DND-41 (cell line): Measurements from ENCODE around the gene GNS.
A peak's percentile ranks its signal among the peaks of the same experiment; 100 is the strongest.

Experiments used
- ATAC-seq: fragments of 200-7000 bp; cut with Tn5 transposase; 3 replicates; pipeline ENCODE4 v1.9.1; 2021; ENCODE audit warnings: low read depth; ENCODE audit not compliant: insufficient read depth
- DNase-seq: peaks from one replicate; pipeline ENCODE4 v3.0.0-alpha.2; 2020
- H2AFZ ChIP-seq: 2 replicates; pipeline ENCODE4 v1.6.0; 2012; ENCODE audit warnings: low read depth, low read length
- H3K27ac ChIP-seq: 2 replicates; pipeline ENCODE4 v1.5.1; 2012; ENCODE audit warnings: low read length, inconsistent platforms
- H3K27me3 ChIP-seq: fragments of 200-600 bp; sonication (generic); 2 replicates; pipeline ENCODE4 v1.6.0; 2012; ENCODE audit warnings: low read length, mild to moderate bottlenecking, inconsistent platforms; ENCODE audit not compliant: insufficient read depth, poor library complexity
- H3K36me3 ChIP-seq: 2 replicates; pipeline ENCODE4 v1.5.1; 2012; ENCODE audit warnings: low read length, inconsistent platforms; ENCODE audit not compliant: insufficient read depth
- H3K4me1 ChIP-seq: 2 replicates; pipeline ENCODE4 v1.5.1; 2012; ENCODE audit warnings: mild to moderate bottlenecking, low read length; ENCODE audit not compliant: insufficient read depth
- H3K4me2 ChIP-seq: 2 replicates; pipeline ENCODE4 v1.6.0; 2012; ENCODE audit warnings: mild to moderate bottlenecking, moderate library complexity, low read length, inconsistent platforms; ENCODE audit not compliant: insufficient read depth
- H3K4me3 ChIP-seq, 2 experiments: fragments of 200-600 bp in 1 of 2; shearing (Covaris generic) in 1 of 2; 2 replicates each; pipeline ENCODE4 v1.5.1; 2012 to 2016; ENCODE audit warnings: inconsistent platforms in 2 of 2, low read length in 2 of 2, mild to moderate bottlenecking in 2 of 2, low read depth in 1 of 2, moderate library complexity in 1 of 2
- H3K79me2 ChIP-seq: 2 replicates; pipeline ENCODE4 v1.6.0; 2012; ENCODE audit warnings: low read length, inconsistent platforms; ENCODE audit not compliant: insufficient read depth
- H3K9ac ChIP-seq: 2 replicates; pipeline ENCODE4 v1.6.0; 2012; ENCODE audit warnings: low read depth, mild to moderate bottlenecking, inconsistent platforms, low read length, moderate library complexity
- H3K9me3 ChIP-seq: 2 replicates; pipeline ENCODE4 v1.5.1; 2012; ENCODE audit warnings: low read length, moderate library complexity, mild to moderate bottlenecking, inconsistent platforms; ENCODE audit not compliant: insufficient read depth, severe bottlenecking
- H4K20me1 ChIP-seq: 2 replicates; pipeline ENCODE4 v1.6.0; 2012; ENCODE audit warnings: low read length; ENCODE audit not compliant: insufficient read depth
- CTCF ChIP-seq: IDR thresholded peaks from 2 replicates; pipeline ENCODE4 v1.5.1; 2012; ENCODE audit warnings: borderline replicate concordance, low read length, moderate library complexity, mild to moderate bottlenecking; ENCODE audit not compliant: poor library complexity, severe bottlenecking; ENCODE audit errors: extremely low read depth
- EZH2 ChIP-seq: IDR thresholded peaks from 3 replicates; pipeline ENCODE4 v1.6.1; 2012; ENCODE audit warnings: borderline replicate concordance, low read depth, mild to moderate bottlenecking, moderate library complexity, low read length, inconsistent platforms; ENCODE audit not compliant: severe bottlenecking

The GNS gene

GRCh38 chr12:64760808-64761573 is 1.8 kb upstream of the GNS start:
- Histone ChIP-seq H3K36me3 (no peaks in the 10 kb centered on the region), H3K27me3 (no peaks in the 10 kb centered on the region), H3K27ac (no peak overlapping the region), H2AFZ (no peak overlapping the region), H3K9ac (no peak overlapping the region), H3K9me3 (no peaks in the 10 kb centered on the region), H3K79me2 (peaks cover 31% of the 10 kb centered on the region), H3K4me2 (0 out of 2 replicates have a peak overlapping the region, but pooled peaks have one; percentile 97), H3K4me1 (peaks cover 31% of the 10 kb centered on the region), H3K4me3 (no peak overlapping the region), H4K20me1 (no peaks in the 10 kb centered on the region)
- TF ChIP-seq CTCF: no peak
- no peak for TF ChIP-seq EZH2
- no peak for ATAC-seq
- DNase-seq: no peak

- Histone ChIP-seq H3K27me3 (no peaks in the 10 kb centered on the region), H3K36me3 (peaks cover 9% of the 10 kb centered on the region; the same call in 1 of the 2 replicates), H3K27ac (no peak overlapping the region), H3K9ac (no peak overlapping the region; the same call in 1 of the 2 replicates), H3K4me3 (peak overlapping the region in 1 of 2 experiments; percentile 83; a peak in 1 of 4 replicates), H3K79me2 (peaks cover 46% of the 10 kb centered on the region), H3K4me2 (peak overlapping the region; percentile 97), H3K9me3 (no peaks in the 10 kb centered on the region), H3K4me1 (peaks cover 31% of the 10 kb centered on the region), H2AFZ (no peak overlapping the region), H4K20me1 (no peaks in the 10 kb centered on the region; the same call in 1 of the 2 replicates)
- TF ChIP-seq CTCF: no peak
- no peak for TF ChIP-seq EZH2
- DNase-seq (no peak), ATAC-seq (no peak)
These were observed 1.4 kb downstream of the GNS start for GRCh38 chr12:64757771-64758170.

- H3K4me3 ChIP-seq: no peak overlapping the region
- peaks cover 31% of the 10 kb centered on the region for H3K4me1 ChIP-seq
- peaks cover 18% of the 10 kb centered on the region for H3K36me3 ChIP-seq
- no peak for DNase-seq
- no peaks in the 10 kb centered on the region for H3K27me3 ChIP-seq
- H3K27ac ChIP-seq: no peak overlapping the region
- no peak overlapping the region for H3K9ac ChIP-seq
- peaks cover 46% of the 10 kb centered on the region for H3K79me2 ChIP-seq
- no peak for ATAC-seq
- H4K20me1 ChIP-seq: no peaks in the 10 kb centered on the region; the same call in 1 of the 2 replicates
- no peak overlapping the region for H3K4me2 ChIP-seq
- no peak overlapping the region for H2AFZ ChIP-seq
- TF ChIP-seq EZH2 (no peak), CTCF (no peak)
- no peaks in the 10 kb centered on the region for H3K9me3 ChIP-seq
These were observed 2.8 kb downstream of the GNS start for GRCh38 chr12:64756376-64756775.
